Testis (tissue), 2 donors: Measurements from ENCODE around the gene CNNM1.

Experiments
- CTCF ChIP-seq, 3 experiments: fragments of 450-650 bp in 2 of 3; fragments of 200-600 bp in 1 of 3; sonication (generic) in 1 of 3; IDR thresholded peaks; one replicate each; pipeline ENCODE4 v1.5.1; 2016 to 2019; ENCODE audit warnings: antibody characterized with exemption in 3 of 3, mild to moderate bottlenecking in 2 of 3, moderate library complexity in 1 of 3
- POLR2A ChIP-seq: fragments of 450-650 bp; IDR thresholded peaks from one replicate; pipeline ENCODE4 v1.6.1; 2017; ENCODE audit warnings: antibody characterized with exemption, mild to moderate bottlenecking, moderate library complexity

DNA sequence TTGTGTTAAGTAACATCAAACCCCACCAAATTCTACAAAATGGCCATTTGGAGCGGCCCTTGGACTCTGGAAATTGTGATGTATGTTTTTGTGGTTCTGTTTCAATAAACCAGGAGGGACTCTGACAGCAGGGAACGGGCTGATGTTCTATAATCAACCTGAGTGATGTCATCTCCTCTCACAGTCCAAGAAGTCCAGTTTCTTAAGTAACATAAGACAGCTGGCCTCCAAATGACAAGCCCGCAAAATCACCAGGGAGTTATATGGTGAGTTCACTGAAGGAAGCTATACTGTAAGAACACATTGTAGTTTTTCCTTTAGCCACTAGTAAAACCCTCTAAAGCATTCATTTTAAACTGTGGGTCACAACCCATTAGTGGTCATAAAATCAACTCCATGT is 67.3 kb downstream of the CNNM1 start:
- no peak for TF ChIP-seq CTCF (IDR thresholded peaks at IDR 0.05)
- TF ChIP-seq POLR2A = no peak
